Subcutaneous preadipocyte (primary cell): ENCODE data around the gene UBAP1L. TPM values are rescaled to one million over a fixed set of nuclear protein-coding genes. Genes with fewer than 3 reads are reported as not detected.

Experiments used
- small RNA-seq: library from RNA; depleted of rRNA; stranded (forward); fragments of <200 nt; gene quantifications from one replicate; pipeline ENCODE3, GENCODE V24; 2012
- total RNA-seq: library from RNA; depleted of rRNA; stranded (reverse); fragments of >200 nt; gene quantifications from 2 replicates; pipeline ENCODE4 v1.2.3, GENCODE V29; 2012

Gene UBAP1L
- total RNA-seq, result 2.2 TPM in 2 replicates

DNA sequence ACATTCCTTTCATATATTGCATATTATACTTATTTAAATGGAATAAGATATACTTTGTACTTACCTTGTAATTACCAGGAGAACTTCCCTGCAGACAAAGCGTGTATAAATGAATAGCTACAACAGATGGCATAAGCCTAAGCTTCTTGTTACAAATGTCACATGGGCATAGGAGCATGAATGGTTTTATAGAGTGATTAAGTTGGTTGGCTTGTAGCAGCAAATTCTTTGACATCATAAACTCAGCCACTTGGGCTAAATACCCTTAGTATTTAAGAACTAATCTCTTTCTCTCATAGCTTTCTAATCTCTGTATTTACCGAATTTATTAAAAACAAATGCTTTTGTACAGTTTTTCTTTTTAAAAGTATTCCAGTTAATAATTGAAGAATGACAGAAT is at the start of gene UBAP1L:
Gene UBAP1L (minus strand): TSS at position 115 of the 400 bp plus-strand sequence. CDS start 8,985 bp downstream, outside the sequence.

DNA sequence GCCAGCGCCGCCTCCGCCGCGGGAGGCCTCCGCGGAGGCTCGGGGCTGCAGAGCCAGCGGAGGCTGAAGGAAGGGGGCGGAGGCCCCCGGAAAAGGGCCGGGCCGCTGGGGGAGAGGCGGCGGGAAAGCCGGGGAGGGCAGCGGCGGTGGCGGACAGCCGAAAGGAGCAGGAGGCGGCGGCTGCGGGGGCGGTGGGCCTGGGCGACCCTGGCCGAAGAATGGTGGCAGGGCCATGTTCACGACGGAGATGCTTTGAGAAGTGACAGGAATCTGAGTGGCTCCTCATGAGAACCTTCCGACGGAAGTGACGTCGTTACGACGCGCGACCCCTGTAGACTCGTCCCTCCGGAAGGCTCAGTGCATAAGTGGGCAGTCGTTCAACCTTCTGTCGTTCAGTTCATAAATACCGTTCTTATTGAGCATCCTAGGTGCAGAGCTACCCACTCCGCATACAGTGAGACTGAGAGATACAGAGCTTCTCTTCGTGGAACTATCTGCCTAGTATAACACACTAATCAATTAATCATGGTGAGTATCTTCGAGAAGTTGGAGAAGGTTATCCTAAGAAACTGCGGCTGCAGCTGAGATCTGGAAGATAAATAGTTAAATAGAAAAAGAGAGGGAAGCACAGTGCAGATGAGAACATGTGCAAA is 18.7 kb upstream of the UBAP1L start, which contains the start of gene PDCD7:
Gene PDCD7 (minus strand): TSS at position 261 of the 653 bp plus-strand sequence. CDS start 27 bp downstream, at position 234.

DNA sequence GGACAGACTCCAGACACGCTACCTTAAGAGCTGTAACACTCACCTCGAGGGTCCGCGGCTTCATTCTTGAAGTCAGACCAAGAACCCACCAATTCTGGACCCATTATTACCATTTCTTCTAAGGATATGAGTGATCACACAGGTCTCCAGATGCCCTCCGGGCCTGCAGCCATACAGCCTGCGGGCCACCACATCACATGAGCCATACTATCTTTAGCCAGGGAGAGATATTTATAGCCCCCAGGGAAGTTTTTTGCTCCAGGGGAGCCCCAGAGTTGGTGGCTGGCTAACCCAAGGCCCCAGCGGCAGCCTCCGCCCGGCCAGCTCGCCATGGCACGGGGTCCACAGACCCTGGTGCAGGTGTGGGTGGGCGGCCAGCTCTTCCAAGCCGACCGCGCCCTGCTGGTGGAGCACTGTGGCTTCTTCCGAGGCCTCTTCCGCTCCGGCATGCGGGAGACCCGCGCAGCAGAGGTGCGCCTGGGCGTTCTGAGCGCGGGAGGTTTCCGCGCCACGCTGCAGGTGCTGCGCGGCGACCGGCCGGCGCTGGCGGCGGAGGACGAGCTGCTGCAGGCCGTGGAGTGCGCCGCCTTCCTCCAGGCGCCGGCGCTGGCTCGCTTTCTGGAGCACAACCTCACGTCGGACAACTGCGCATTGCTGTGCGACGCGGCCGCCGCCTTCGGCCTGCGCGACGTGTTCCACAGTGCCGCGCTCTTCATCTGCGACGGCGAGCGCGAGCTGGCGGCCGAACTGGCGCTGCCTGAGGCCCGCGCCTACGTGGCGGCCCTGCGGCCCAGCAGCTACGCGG is 38.3 kb downstream of the UBAP1L start, which contains the start of gene KBTBD13:
Gene KBTBD13 (plus strand): TSS at position 261 of the 805 bp plus-strand sequence. CDS start 70 bp downstream, at position 331.

DNA sequence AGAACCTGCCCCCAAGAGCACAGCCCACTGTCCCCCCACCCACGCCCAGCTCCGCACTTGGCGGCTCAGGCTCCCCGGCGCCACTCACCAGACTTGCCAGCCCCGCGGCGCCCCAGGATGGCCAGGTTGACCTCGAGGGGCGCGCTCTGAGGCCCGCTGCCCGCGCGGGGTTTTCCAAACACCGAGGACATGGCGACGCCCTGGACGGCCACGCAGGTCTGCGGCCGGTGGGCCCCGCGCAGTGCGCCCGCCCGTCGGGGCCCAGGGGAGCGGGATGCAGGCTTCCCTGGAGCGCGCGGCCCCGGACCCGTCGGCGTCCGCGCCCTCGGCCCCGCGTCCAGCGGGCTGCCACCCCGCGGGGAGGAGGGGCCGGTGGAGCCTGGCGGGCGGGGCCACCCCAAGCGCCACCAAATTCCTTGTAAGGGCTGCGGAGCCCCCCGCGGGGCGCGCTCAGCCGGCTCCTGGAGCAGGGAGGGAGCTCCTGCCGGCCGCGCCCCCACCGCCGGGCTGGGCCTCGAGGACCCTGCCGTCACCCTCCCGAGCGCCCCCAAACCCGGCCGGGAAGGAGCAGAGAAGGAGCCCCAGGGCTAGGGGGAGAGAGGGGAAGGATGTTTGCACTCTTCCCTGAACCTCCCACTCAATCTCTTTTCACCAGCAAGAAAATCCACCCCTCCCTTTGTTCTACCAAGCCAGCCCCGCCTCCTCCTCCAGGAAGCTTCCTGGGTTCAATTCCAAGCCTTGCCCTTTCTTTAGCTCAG is 47.2 kb downstream of the UBAP1L start, which contains the start of gene RASL12:
Gene RASL12 (minus strand): TSS at position 347 of the 758 bp plus-strand sequence. CDS start 156 bp downstream, at position 191.

DNA sequence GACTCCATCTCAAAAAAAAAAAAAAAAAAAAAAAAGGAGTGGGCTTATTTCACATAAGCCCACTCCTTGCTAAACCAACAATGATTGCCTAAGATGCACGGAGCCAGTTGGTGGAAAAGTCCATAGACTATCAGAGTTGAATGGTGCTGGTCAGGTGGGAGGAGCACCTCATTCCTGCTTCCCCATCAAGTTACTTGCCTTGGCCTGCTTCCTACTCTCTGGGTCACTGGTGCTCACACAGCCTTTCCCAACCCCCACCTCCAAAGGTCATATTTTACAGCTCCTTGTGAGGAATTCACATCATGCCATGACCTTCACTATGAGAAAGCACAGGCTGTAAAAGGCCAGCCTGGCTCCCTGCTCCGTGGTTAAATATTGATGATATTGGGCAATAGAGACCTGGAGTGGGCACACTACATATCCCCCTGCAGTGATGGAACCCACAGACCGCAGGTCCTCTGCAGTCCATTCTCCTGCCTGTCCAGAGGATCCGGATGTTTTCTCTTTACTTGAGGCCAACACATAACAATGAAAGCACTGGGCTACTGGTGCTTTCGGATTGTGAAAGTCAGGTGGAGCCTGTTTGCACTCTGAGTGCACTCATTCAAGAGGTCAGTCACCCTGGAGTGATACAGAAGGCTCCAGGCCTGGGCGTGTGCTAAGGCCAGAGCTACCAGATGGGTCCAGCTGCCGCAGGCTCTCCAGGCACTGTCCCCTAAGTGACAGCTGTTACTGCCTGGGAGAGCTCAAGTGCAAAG is 70.1 kb downstream of the UBAP1L start, which contains the start of gene SLC51B:
Gene SLC51B (plus strand): TSS at position 664 of the 758 bp plus-strand sequence. CDS start 4,618 bp downstream, outside the sequence.

Small RNA genes within 50 kb of the gene (small RNA-seq; reads per million reads assigned to genes)
- gene AC013553.1, result not detected

Other genes starting within 250 kb of the UBAP1L start
- 6.1 and 7.0 TPM in 2 replicates for gene ANKDD1A, start 203.3 kb downstream of the UBAP1L start, total RNA-seq
- 88.4 and 97.7 TPM in 2 replicates for gene SPG21, start 125.3 kb downstream of the UBAP1L start, total RNA-seq
- gene MTFMT, start 85.6 kb downstream of the UBAP1L start, total RNA-seq, result 22.4 and 24.2 TPM in 2 replicates
- not detected in 2 replicates for gene SLC51B, start 69.8 kb downstream of the UBAP1L start, total RNA-seq
- 3.7 and 6.6 TPM in 2 replicates for gene RASL12, start 47.2 kb downstream of the UBAP1L start, total RNA-seq
- gene KBTBD13, start 38.5 kb downstream of the UBAP1L start, total RNA-seq, result not detected in 2 replicates
- 18.7 and 26.6 TPM in 2 replicates for gene PDCD7, start 18.6 kb upstream of the UBAP1L start, total RNA-seq
- 33.2 and 50.3 TPM in 2 replicates for gene CLPX, start 70.1 kb upstream of the UBAP1L start, total RNA-seq
- 0.20 and 1.5 TPM in 2 replicates for gene CILP, start 96.3 kb upstream of the UBAP1L start, total RNA-seq
- 2.2 and 2.9 TPM in 2 replicates for gene PARP16, start 171.7 kb upstream of the UBAP1L start, total RNA-seq
- gene RNU5A-1, start 180.9 kb upstream of the UBAP1L start, total RNA-seq, result not detected in 2 replicates
- gene RNU5B-1, start 189.5 kb upstream of the UBAP1L start, total RNA-seq, result not detected in 2 replicates